ENCODE measurements around the gene TRNAU1AP.
"Not testable (repeated sequence)": the region's sequence is repeated elsewhere in the genome, so short reads cannot be mapped to it uniquely, and the experiment has no call there.

Gene TRNAU1AP

GRCh38 chr1:28552758-28553663 is at the start of gene TRNAU1AP:
TRNAU1AP (plus strand) TSS chr1:28553085; CDS start chr1:28553111, 26 bp downstream.
- peak; percentile 97 for DNase-seq

- DNase-seq, result no peak
These were observed 49.8 kb upstream of the TRNAU1AP start for GRCh38 chr1:28503117-28503516.

- peak; percentile 92 for DNase-seq
These were observed 47.3 kb upstream of the TRNAU1AP start, which contains the start of gene RCC1 for GRCh38 chr1:28505406-28506187. RCC1 (plus strand) TSS chr1:28506043; CDS start chr1:28529867, 23,824 bp downstream.

- DNase-seq, result no peak
These were observed 46.0 kb upstream of the TRNAU1AP start for GRCh38 chr1:28506907-28507246.

- no peak for DNase-seq
These were observed 45.6 kb upstream of the TRNAU1AP start for GRCh38 chr1:28507247-28507645.

- DNase-seq, result no peak
These were observed 45.0 kb upstream of the TRNAU1AP start for GRCh38 chr1:28507646-28508434.

DNA sequence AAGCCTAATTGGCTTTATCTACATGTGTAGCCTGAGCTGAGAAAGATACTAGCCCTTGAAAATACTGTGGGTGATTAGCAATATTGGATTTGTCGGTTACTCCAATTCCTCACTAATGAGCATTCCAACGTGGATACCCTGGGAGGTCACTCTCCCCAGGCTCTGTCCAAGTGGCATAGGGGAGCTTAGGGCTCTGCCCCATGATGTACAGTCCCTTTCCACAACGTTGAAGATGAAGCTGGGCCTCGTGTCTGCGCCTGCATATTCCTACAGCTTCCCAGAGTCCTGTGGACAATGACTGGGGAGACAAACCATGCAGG is 44.5 kb upstream of the TRNAU1AP start:
- no peak for DNase-seq

GRCh38 chr1:28509705-28510272 is 43.1 kb upstream of the TRNAU1AP start:
- DNase-seq, result no peak

DNA sequence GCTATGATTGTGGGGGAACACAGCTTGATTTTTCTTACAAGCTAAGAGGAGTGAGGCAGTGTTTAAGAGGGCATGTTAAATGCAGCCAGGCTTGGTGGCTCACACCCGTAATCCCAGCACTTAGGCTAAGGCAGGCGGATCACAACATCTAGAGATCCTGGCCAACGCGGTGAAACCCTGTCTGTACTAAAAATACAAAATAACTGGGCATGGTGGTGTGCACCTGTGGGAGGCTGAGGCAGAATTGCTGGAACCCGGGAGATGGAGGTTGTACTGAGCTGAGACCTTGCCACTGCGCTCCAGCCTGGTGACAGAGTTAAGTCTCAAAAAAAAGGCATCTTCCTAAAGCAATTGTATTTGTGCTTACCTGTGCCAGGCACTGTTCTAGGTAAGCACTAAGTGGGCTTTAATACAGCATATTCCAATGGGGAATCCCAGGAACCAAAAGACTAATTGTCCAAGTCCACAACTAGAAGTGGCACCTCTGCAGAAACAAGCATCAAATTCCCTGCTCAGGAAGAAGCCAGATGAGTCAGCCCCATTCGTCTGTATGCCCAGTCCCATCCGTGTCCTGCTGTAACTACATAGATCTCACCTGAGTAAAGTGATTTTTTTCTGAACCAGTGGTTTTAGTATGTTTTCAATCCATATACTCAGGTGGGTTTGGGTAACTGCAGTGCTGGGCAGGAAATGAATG is 42.5 kb upstream of the TRNAU1AP start:
- DNase-seq, result no peak

GRCh38 chr1:28510970-28511440 is 41.9 kb upstream of the TRNAU1AP start:
- no peak for DNase-seq

DNA sequence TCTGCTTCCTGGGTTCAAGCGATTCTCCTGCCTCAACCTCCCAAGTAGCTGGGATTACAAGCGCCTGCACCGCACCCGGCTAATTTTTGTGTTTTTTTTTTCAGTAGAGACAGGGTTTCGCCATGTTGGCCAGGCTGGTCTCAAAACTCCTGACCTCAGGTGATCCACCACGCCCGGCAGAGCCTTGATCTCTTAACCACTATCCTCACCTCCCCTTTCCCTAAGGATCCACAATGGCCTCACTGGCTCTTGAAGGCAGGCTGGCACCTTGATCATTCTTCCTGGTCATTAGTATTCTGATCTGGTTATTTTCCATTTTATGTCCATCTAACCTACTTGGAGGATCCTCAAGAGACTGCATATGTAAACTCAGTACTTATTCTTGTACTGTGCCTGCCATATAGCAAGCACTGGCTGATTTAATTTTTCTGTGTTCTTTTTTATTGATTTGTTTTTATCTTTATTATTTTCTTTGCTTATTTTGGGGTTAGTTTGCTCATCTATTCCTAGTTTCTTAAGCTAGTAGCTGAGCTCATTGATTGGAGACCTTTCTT is 40.8 kb upstream of the TRNAU1AP start:
- DNase-seq, result no peak

GRCh38 chr1:28514445-28514933 is 38.4 kb upstream of the TRNAU1AP start:
- DNase-seq, result not testable (repeated sequence)

GRCh38 chr1:28516518-28516956 is 36.3 kb upstream of the TRNAU1AP start:
- DNase-seq, result no peak

- DNase-seq, result no peak
These were observed 35.3 kb upstream of the TRNAU1AP start for GRCh38 chr1:28517649-28517999.

- DNase-seq, result peak; percentile 85
These were observed 34.7 kb upstream of the TRNAU1AP start for GRCh38 chr1:28518000-28518744.

DNA sequence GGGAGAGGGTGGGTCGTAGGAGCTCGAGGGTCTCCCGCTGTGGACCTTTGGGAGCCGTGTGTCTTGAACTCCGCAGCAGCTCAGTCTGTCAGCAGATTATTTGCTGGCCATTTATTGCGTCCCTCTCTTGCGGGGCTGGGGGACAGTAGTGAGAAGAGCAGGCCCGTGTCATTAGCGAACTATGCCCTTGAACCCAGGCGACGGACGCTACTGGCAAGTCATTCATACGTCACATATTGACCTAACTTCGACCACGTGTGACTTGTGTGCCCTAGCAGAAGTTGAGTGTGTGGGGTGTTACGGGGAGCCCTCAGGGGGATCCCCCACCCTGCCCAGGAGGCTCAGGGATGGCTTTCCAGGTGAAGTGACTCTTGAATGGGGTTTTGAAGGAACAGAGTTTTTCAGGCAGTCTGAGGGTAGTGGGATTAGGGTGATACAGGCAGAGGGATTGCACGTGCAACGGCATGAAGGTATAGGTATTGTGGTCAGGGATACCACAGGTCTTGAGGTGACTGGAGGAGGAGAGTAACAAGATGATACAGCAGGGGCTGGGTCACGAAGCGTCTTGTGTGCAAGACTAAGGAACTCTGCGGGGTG is 34.0 kb upstream of the TRNAU1AP start:
- no peak for DNase-seq

- no peak for DNase-seq
These were observed 32.7 kb upstream of the TRNAU1AP start for GRCh38 chr1:28519946-28520725.

DNA sequence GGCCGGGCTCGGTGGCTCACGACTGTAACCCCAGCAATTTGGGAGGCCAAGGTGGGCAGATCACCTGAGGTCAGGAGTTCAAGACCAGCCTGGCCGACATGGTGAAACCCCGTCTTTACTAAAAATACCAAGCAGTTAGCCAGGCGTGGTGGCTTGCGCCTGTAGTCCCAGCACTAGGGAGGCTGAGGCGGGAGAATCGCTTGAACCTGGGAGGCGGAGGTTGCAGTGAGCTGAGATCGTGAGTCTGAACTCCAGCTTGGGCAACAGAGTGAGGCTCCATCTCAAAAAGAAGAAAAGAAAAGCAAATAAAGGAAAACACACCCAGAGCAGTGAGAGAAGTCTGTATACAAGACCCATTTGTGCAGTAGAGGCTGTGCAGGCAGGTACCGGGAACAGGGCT is 32.1 kb upstream of the TRNAU1AP start:
- not testable (repeated sequence) for DNase-seq

GRCh38 chr1:28521502-28522164 is 31.3 kb upstream of the TRNAU1AP start:
- no peak for DNase-seq
